CD4-positive, alpha-beta T cell treated with Interleukin-4 for 1 hour (primary cell): ENCODE data around the gene EMSY.
"Not testable (repeated sequence)": the region's sequence is repeated elsewhere in the genome, so short reads cannot be mapped to it uniquely, and the experiment has no call there.

ENCODE experiments used
- DNase-seq, 2 donors: peaks; one replicate each; pipeline ENCODE4 v3.0.0-alpha.2; 2020 to 2022

EMSY gene

GRCh38 chr11:76577226-76577920 lies 132.6 kb downstream of the EMSY start:
- DNase-seq: no peak

- no peak for DNase-seq
These were observed 133.3 kb downstream of the EMSY start for GRCh38 chr11:76577921-76578653.

- no peak for DNase-seq
These were observed 133.8 kb downstream of the EMSY start for GRCh38 chr11:76578654-76579055.

GRCh38 chr11:76579056-76579751 lies 134.4 kb downstream of the EMSY start:
- DNase-seq: no peak

- DNase-seq: no peak
These were observed 134.9 kb downstream of the EMSY start for GRCh38 chr11:76579752-76580151.

GRCh38 chr11:76582471-76582870 lies 137.7 kb downstream of the EMSY start:
- not testable (repeated sequence) for DNase-seq

GRCh38 chr11:76587820-76588454 lies 143.1 kb downstream of the EMSY start:
- no peak for DNase-seq

GRCh38 chr11:76588455-76589325 lies 143.9 kb downstream of the EMSY start:
- DNase-seq: peak; percentile 65 to 83

- no peak for DNase-seq
These were observed 144.7 kb downstream of the EMSY start for GRCh38 chr11:76589477-76589876.

- DNase-seq: no peak
These were observed 145.4 kb downstream of the EMSY start for GRCh38 chr11:76589964-76590950.

- DNase-seq: no peak
These were observed 146.6 kb downstream of the EMSY start for GRCh38 chr11:76591416-76591815.

- DNase-seq: peak in 1 of 2 donors; percentile 29
These were observed 147.5 kb downstream of the EMSY start for GRCh38 chr11:76592025-76592914.

GRCh38 chr11:76592961-76593360 lies 148.1 kb downstream of the EMSY start:
- no peak for DNase-seq

GRCh38 chr11:76595091-76595490 lies 150.3 kb downstream of the EMSY start:
- not testable (repeated sequence) for DNase-seq

- DNase-seq: no peak
These were observed 151.8 kb downstream of the EMSY start for GRCh38 chr11:76596652-76597051.

GRCh38 chr11:76597533-76598425 lies 153.0 kb downstream of the EMSY start:
- DNase-seq: no peak

- peak; percentile 9 to 52 for DNase-seq
These were observed 153.6 kb downstream of the EMSY start for GRCh38 chr11:76598426-76598839.
